ENCODE results near the gene TBCD.

- TF ChIP-seq, protein P1, sequence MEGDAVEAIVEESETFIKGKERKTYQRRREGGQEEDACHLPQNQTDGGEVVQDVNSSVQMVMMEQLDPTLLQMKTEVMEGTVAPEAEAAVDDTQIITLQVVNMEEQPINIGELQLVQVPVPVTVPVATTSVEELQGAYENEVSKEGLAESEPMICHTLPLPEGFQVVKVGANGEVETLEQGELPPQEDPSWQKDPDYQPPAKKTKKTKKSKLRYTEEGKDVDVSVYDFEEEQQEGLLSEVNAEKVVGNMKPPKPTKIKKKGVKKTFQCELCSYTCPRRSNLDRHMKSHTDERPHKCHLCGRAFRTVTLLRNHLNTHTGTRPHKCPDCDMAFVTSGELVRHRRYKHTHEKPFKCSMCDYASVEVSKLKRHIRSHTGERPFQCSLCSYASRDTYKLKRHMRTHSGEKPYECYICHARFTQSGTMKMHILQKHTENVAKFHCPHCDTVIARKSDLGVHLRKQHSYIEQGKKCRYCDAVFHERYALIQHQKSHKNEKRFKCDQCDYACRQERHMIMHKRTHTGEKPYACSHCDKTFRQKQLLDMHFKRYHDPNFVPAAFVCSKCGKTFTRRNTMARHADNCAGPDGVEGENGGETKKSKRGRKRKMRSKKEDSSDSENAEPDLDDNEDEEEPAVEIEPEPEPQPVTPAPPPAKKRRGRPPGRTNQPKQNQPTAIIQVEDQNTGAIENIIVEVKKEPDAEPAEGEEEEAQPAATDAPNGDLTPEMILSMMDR (conservative IDR thresholded peaks at IDR 0.05 in 1 of 2, IDR thresholded peaks at IDR 0.05 in 1 of 2; ENCODE audit: low read depth in 1 of 2, low read length in 2 of 2), result no peak
- no peak for TF ChIP-seq EZH2 (IDR thresholded peaks at IDR 0.05; ENCODE audit: low read length, missing control alignments)
Measured at GRCh38 chr17:82748756-82749155, 3.1 kb upstream of the TBCD start.

Data from fibroblast of lung (primary cell).